ENCODE results near the gene LEF1.

- TF ChIP-seq CTCF (conservative IDR thresholded peaks at IDR 0.05 in 1 of 2, IDR thresholded peaks at IDR 0.05 in 1 of 2; ENCODE audit: extremely low read depth in 1 of 2, insufficient read depth in 1 of 2, low read depth in 1 of 2, low read length in 2 of 2) (no peak), EZH2 (IDR thresholded peaks at IDR 0.05; ENCODE audit: borderline replicate concordance, low read length) (no peak)
These were observed 29.6 kb downstream of the LEF1 start for GRCh38 chr4:108139089-108139488.

Data from mammary epithelial cell (primary cell).